ENCODE data around the gene SEC16A. TPM values are rescaled to one million over a fixed set of nuclear protein-coding genes. Genes with fewer than 3 reads are reported as not detected.

SEC16A gene, protein sequence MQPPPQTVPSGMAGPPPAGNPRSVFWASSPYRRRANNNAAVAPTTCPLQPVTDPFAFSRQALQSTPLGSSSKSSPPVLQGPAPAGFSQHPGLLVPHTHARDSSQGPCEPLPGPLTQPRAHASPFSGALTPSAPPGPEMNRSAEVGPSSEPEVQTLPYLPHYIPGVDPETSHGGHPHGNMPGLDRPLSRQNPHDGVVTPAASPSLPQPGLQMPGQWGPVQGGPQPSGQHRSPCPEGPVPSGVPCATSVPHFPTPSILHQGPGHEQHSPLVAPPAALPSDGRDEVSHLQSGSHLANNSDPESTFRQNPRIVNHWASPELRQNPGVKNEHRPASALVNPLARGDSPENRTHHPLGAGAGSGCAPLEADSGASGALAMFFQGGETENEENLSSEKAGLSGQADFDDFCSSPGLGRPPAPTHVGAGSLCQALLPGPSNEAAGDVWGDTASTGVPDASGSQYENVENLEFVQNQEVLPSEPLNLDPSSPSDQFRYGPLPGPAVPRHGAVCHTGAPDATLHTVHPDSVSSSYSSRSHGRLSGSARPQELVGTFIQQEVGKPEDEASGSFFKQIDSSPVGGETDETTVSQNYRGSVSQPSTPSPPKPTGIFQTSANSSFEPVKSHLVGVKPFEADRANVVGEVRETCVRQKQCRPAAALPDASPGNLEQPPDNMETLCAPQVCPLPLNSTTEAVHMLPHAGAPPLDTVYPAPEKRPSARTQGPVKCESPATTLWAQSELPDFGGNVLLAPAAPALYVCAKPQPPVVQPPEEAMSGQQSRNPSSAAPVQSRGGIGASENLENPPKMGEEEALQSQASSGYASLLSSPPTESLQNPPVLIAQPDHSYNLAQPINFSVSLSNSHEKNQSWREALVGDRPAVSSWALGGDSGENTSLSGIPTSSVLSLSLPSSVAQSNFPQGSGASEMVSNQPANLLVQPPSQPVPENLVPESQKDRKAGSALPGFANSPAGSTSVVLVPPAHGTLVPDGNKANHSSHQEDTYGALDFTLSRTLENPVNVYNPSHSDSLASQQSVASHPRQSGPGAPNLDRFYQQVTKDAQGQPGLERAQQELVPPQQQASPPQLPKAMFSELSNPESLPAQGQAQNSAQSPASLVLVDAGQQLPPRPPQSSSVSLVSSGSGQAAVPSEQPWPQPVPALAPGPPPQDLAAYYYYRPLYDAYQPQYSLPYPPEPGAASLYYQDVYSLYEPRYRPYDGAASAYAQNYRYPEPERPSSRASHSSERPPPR (N-terminal part only)
- 22.5 and 42.7 TPM in 2 replicates for total RNA-seq
- 42.0 and 45.4 TPM in 2 replicates for polyA plus RNA-seq

DNA sequence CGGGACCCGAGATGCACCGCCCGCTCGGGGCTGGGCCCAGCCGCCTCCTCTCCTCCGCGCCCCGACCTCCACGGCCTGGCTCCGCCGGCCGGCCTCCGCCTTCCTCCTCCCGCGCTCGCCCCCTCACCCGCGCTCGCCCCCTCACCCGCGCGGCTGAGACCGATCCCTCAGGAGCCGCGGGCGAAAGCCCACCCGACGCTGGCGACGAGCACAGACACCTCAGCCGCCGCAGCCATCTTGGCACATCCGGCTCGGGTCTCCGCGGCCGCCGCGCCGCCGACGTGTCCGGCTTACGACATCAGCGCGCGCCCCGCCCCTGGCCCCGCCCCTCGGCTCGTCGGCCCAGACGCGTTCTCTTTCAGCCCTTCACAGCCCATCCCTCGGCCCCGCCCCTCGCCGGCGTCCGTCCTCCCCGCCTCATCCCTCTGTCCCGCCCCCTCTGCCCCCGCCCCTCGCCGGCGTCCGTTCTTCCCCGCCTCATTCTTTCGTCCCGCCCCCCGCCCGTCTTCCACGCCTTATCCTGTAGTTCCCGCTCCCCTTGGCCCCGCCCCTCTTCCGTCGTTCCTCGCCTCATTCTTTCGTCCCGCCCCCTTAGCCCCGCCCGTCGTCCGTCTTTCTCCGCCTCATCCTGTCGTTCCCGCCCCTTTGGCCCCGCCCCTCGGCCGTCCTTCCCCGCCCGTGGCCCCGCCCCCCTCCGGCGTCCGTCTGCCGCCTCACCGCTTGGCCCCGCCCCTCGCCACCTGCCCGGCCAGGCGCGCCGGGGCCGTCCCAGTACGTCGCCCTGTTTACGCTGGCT, at the start of gene SEC16A:
Gene SEC16A (minus strand): TSS at position 248 of the 796 bp plus-strand sequence. CDS start 5,425 bp downstream, outside the sequence.
- WGBS (ENCODE audit: low lambda C conversion rate, missing lambda C conversion rate), result 0% methylated on average over 24 of the region's 109 CpGs
- Histone ChIP-seq H3K4me3 (peak within 1 kb of the TSS; percentile 81), H3K9me3 (ENCODE audit: low read depth) (no peaks in the 10 kb centered on the region), H3K27ac (peak within 1 kb of the TSS; percentile 100), H2AFZ (peak within 1 kb of the TSS; percentile 55), H3K4me2 (peak within 1 kb of the TSS; percentile 91), H3K79me2 (peaks cover 47% of the 10 kb centered on the region), H3K9me2 (replicated peaks; ENCODE audit: insufficient read depth) (no peaks in the 10 kb centered on the region), H3K27me3 (no peaks in the 10 kb centered on the region), H3K4me1 (ENCODE audit: insufficient read depth) (peaks cover 6% of the 10 kb centered on the region), H3K36me3 (replicated peaks; ENCODE audit: insufficient read depth, low read depth) (no peaks in the 10 kb centered on the region), H4K20me1 (ENCODE audit: insufficient read depth, poor library complexity, severe bottlenecking) (peaks cover 44% of the 10 kb centered on the region)
- DNase-seq (ENCODE audit: low spot score), result peak; percentile 100
- TF ChIP-seq, protein P1, sequence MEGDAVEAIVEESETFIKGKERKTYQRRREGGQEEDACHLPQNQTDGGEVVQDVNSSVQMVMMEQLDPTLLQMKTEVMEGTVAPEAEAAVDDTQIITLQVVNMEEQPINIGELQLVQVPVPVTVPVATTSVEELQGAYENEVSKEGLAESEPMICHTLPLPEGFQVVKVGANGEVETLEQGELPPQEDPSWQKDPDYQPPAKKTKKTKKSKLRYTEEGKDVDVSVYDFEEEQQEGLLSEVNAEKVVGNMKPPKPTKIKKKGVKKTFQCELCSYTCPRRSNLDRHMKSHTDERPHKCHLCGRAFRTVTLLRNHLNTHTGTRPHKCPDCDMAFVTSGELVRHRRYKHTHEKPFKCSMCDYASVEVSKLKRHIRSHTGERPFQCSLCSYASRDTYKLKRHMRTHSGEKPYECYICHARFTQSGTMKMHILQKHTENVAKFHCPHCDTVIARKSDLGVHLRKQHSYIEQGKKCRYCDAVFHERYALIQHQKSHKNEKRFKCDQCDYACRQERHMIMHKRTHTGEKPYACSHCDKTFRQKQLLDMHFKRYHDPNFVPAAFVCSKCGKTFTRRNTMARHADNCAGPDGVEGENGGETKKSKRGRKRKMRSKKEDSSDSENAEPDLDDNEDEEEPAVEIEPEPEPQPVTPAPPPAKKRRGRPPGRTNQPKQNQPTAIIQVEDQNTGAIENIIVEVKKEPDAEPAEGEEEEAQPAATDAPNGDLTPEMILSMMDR (IDR thresholded peaks at IDR 0.05; ENCODE audit: poor library complexity), result no peak
- TF ChIP-seq EZH2 (IDR thresholded peaks at IDR 0.05; ENCODE audit: borderline replicate concordance) (no peak), EZH2phosphoT487 (IDR thresholded peaks at IDR 0.05; ENCODE audit: low read depth, severe bottlenecking, unreplicated experiment) (no peak)

DNA sequence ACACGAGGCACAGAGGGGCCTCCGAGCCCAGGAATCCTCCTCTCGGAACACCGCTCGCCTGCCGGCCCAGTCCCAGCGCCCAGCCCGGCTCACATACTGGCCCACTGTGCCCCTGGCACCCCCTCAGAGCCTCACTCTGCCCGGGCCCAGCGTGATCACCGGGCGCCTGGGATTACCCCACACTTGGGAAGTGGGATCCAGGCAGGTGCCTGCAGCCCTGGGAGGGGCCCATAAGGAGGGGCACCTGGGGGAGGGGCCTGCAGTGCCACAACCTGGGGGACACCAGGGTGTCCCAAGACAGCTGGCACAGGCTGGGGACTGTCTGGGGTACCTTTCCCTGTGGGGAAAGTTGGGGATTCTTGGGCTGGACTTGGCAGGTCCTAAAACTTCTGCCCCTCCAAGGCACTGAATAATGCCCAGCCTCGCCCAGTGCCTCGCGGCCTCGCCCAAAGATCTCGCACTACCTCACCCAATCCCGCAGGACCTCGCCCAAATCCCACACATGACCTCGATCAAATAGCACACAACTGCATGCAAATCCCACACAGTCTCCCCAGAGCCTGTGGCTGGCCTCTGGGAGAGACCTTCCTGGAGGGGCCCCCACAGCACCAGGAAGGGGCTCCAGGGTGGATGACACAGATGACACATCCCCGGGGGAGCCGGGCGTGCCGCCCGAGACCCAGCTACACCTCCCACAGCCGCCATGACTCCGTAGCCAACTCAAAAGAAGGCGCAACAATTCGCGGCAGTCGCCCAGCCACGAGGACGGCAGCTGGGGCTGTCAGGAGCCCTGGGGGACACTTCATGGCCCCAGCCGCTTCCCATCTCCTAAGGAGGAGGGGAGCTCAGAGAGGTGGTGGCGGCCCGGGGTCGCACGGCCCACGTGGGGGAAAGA, 49.3 kb upstream of the SEC16A start:
- H4K20me1 ChIP-seq (ENCODE audit: insufficient read depth, poor library complexity, severe bottlenecking), result peaks cover 18% of the 10 kb centered on the region
- TF ChIP-seq EZH2phosphoT487 (IDR thresholded peaks at IDR 0.05; ENCODE audit: low read depth, severe bottlenecking, unreplicated experiment) (no peak), EZH2 (IDR thresholded peaks at IDR 0.05; ENCODE audit: borderline replicate concordance) (no peak)
- TF ChIP-seq, protein P1 (IDR thresholded peaks at IDR 0.05; ENCODE audit: poor library complexity), result no peak
- DNase-seq (ENCODE audit: low spot score), result no peak
- H3K27me3 ChIP-seq, result no peaks in the 10 kb centered on the region
- H3K4me2 ChIP-seq, result no peak overlapping the region
- no peak overlapping the region for H3K4me3 ChIP-seq
- peaks cover 20% of the 10 kb centered on the region for H3K79me2 ChIP-seq
- no peak overlapping the region for H2AFZ ChIP-seq
- H3K9me3 ChIP-seq (ENCODE audit: low read depth), result no peaks in the 10 kb centered on the region
- H3K36me3 ChIP-seq (replicated peaks; ENCODE audit: insufficient read depth, low read depth), result no peaks in the 10 kb centered on the region
- H3K9me2 ChIP-seq (replicated peaks; ENCODE audit: insufficient read depth), result no peaks in the 10 kb centered on the region
- WGBS (ENCODE audit: low lambda C conversion rate, missing lambda C conversion rate), result 92% methylated on average over 33 of the region's 39 CpGs
- H3K4me1 ChIP-seq (ENCODE audit: insufficient read depth), result peaks cover 1% of the 10 kb centered on the region
- H3K27ac ChIP-seq, result no peak overlapping the region
